Peyer's patch (tissue), 4 donors: ENCODE measurements around the gene UBC.
"Not testable (repeated sequence)": the region's sequence is repeated elsewhere in the genome, so short reads cannot be mapped to it uniquely, and the experiment has no call there.

Experiments
- POLR2A ChIP-seq, 2 donors: fragments of 450-650 bp; IDR thresholded peaks; one replicate each; pipeline ENCODE4 v1.5.1; 2017; ENCODE audit warnings: antibody characterized with exemption in 2 of 2, mild to moderate bottlenecking in 2 of 2, moderate library complexity in 2 of 2
- TF ChIP-seq, protein P1 (sequence below), 6 experiments: fragments of 450-650 bp in 4 of 6; fragments of 200-600 bp in 2 of 6; sonication (generic) in 1 of 6; IDR thresholded peaks; one replicate each; pipeline ENCODE4 v1.5.1; 2017 to 2019; ENCODE audit warnings: antibody characterized with exemption in 6 of 6, mild to moderate bottlenecking in 3 of 6, moderate library complexity in 1 of 6

DNA sequence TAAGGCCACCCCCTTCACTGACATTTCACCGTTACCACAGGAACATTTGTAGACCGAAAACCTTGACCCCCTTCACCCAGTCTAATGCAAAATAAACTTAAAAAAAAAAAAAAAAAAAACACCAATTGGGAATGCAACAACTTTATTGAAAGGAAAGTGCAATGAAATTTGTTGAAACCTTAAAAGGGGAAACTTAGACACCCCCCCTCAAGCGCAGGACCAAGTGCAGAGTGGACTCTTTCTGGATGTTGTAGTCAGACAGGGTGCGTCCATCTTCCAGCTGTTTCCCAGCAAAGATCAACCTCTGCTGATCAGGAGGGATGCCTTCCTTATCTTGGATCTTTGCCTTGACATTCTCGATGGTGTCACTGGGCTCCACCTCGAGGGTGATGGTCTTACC is 2.9 kb downstream of the UBC start:
- TF ChIP-seq, protein P1, sequence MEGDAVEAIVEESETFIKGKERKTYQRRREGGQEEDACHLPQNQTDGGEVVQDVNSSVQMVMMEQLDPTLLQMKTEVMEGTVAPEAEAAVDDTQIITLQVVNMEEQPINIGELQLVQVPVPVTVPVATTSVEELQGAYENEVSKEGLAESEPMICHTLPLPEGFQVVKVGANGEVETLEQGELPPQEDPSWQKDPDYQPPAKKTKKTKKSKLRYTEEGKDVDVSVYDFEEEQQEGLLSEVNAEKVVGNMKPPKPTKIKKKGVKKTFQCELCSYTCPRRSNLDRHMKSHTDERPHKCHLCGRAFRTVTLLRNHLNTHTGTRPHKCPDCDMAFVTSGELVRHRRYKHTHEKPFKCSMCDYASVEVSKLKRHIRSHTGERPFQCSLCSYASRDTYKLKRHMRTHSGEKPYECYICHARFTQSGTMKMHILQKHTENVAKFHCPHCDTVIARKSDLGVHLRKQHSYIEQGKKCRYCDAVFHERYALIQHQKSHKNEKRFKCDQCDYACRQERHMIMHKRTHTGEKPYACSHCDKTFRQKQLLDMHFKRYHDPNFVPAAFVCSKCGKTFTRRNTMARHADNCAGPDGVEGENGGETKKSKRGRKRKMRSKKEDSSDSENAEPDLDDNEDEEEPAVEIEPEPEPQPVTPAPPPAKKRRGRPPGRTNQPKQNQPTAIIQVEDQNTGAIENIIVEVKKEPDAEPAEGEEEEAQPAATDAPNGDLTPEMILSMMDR (IDR thresholded peaks at IDR 0.05), result not testable (repeated sequence)
- TF ChIP-seq POLR2A (IDR thresholded peaks at IDR 0.05), result not testable (repeated sequence)
